Sigmoid colon (tissue), 7 donors: ENCODE results near the gene GPC6. TPM values are rescaled to one million over a fixed set of nuclear protein-coding genes. Genes with fewer than 3 reads are reported as not detected.

Experiments used
- DNase-seq: peaks from one replicate; pipeline ENCODE4 v3.0.0-alpha.2; 2019
- H3K27ac ChIP-seq, 4 donors: fragments of 200-600 bp; sonication (generic); one replicate each; pipeline ENCODE4 v1.5.1; 2016 to 2019; ENCODE audit warnings: mild to moderate bottlenecking in 1 of 4
- H3K27me3 ChIP-seq, 3 donors: fragments of 200-600 bp; sonication (generic); one replicate each; pipeline ENCODE4 v1.5.1; 2019; ENCODE audit warnings: mild to moderate bottlenecking in 1 of 3
- H3K36me3 ChIP-seq, 4 donors: fragments of 200-600 bp; sonication (generic); one replicate each; pipeline ENCODE4 v1.5.1; 2016 to 2019
- H3K4me1 ChIP-seq, 4 donors: fragments of 200-600 bp; sonication (generic); one replicate each; pipeline ENCODE4 v1.5.1; 2017 to 2019
- H3K4me3 ChIP-seq, 4 donors: fragments of 200-600 bp; sonication (generic); one replicate each; pipeline ENCODE4 v1.5.1; 2017 to 2019; ENCODE audit warnings: mild to moderate bottlenecking in 2 of 4, moderate library complexity in 1 of 4
- H3K9me3 ChIP-seq, 4 donors: fragments of 200-600 bp in 3 of 4; sonication (generic) in 3 of 4; one replicate each; pipeline versions ENCODE4 v1.5.1 to v1.6.1; 2013 to 2019
- EP300 ChIP-seq, 4 donors: sonication (generic); formaldehyde crosslinking; IDR thresholded peaks; one replicate each; pipeline ENCODE4 v1.6.1; 2017; ENCODE audit warnings: antibody characterized with exemption in 4 of 4
- POLR2A ChIP-seq, 2 donors: fragments of 450-650 bp; IDR thresholded peaks; one replicate each; pipeline ENCODE4 v1.6.1; 2016; ENCODE audit warnings: antibody characterized with exemption in 2 of 2, mild to moderate bottlenecking in 2 of 2, moderate library complexity in 2 of 2
- POLR2AphosphoS5 ChIP-seq, 4 donors: sonication (generic); formaldehyde crosslinking; IDR thresholded peaks; one replicate each; pipeline ENCODE4 v1.6.1; 2017; ENCODE audit warnings: antibody characterized with exemption in 4 of 4
- WGBS, 2 donors: extraction: QIAGEN DNeasy Blood & Tissue Kit; methylation state at CpG; one replicate each; pipeline ENCODE4 v1.1.7; 2013; 5-methylcytosine and 5-hydroxymethylcytosine counted together
- intact Hi-C: fragments of 100-400 bp; cut with DNase I; formaldehyde crosslinking; loops from one replicate; pipeline ENCODE4 v1.15.1; 2023
- polyA plus RNA-seq, 3 donors: library from polyadenylated mRNA; stranded (reverse); fragments of 200-250 nt; gene quantifications; one replicate each; pipeline ENCODE4 v1.2.3, GENCODE V29; 2013
- total RNA-seq, 4 donors: library from RNA; depleted of rRNA; stranded (reverse); fragments of >200 nt; gene quantifications; one replicate each; pipeline ENCODE4 v1.1.0, GENCODE V29; 2016
- TF ChIP-seq, protein P1 (sequence below), 4 experiments: fragments of 450-650 bp in 3 of 4; fragments of 200-600 bp in 1 of 4; IDR thresholded peaks; one replicate each; pipeline ENCODE4 v1.5.1; 2016 to 2019; ENCODE audit warnings: antibody characterized with exemption in 4 of 4, mild to moderate bottlenecking in 3 of 4, moderate library complexity in 2 of 4
- donor health status: healthy with polysubstance abuse.
- donor health status: Bipolar disorder and iron deficiency.
- donor health status: healthy.

Gene GPC6
- total and polyA plus RNA-seq, 7 donors, result 0.23 to 27.5 (median 14.4) TPM

DNA sequence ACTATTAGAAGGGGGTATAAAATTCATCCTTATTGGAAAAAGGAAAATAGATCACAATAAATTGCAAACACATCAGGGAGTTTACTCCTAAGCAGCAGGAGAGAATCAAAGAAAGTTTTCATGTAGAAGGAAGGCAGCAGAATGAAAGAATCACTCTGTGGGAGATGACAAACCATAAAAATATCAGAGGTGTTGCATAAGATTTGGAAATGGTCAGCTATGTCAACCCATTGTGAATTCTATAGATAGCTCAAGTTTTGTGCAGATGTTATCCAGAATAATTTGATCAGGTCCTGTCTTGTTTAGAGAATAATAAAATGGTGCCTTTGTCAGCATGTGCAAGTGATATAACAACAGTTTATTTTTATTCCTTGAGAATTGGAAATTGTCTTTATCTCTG, 630.5 kb downstream of the GPC6 start:
- TF ChIP-seq POLR2AphosphoS5 (IDR thresholded peaks at IDR 0.05), result no peak
- no peak for TF ChIP-seq POLR2A (IDR thresholded peaks at IDR 0.05)
- TF ChIP-seq, protein P1, sequence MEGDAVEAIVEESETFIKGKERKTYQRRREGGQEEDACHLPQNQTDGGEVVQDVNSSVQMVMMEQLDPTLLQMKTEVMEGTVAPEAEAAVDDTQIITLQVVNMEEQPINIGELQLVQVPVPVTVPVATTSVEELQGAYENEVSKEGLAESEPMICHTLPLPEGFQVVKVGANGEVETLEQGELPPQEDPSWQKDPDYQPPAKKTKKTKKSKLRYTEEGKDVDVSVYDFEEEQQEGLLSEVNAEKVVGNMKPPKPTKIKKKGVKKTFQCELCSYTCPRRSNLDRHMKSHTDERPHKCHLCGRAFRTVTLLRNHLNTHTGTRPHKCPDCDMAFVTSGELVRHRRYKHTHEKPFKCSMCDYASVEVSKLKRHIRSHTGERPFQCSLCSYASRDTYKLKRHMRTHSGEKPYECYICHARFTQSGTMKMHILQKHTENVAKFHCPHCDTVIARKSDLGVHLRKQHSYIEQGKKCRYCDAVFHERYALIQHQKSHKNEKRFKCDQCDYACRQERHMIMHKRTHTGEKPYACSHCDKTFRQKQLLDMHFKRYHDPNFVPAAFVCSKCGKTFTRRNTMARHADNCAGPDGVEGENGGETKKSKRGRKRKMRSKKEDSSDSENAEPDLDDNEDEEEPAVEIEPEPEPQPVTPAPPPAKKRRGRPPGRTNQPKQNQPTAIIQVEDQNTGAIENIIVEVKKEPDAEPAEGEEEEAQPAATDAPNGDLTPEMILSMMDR (IDR thresholded peaks at IDR 0.05), result no peak
- no peak for TF ChIP-seq EP300 (IDR thresholded peaks at IDR 0.05)

DNA sequence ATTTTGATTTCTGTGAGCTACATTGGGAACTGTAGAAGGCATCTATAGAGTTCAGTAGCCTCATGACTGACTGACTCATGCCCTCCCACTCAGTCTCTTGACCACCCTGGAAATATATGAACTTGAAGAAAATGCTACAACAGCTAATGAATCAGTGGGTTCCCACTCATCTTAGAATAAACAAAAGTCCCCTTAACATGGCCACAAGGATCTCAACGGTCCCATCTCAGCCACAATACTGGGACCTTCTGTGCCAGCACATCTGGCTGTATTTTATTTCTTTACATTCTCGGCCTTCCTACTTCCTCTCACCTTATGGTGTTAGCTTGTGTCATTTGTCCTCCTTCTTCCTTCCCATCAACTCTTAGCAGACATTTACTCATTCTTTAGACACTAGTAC, 633.1 kb downstream of the GPC6 start:
- Histone ChIP-seq H3K9me3 (no peaks in the 10 kb centered on the region), H3K27me3 (no peaks in the 10 kb centered on the region), H3K4me3 (no peak overlapping the region), H3K4me1 (no peaks in the 10 kb centered on the region), H3K36me3 (no peaks in the 10 kb centered on the region), H3K27ac (no peak overlapping the region)
- 71 to 79% methylated on average over 2 of the region's 2 CpGs for WGBS, 2 donors
- no peak for DNase-seq
- intact Hi-C loops, result no loop called here
- TF ChIP-seq POLR2AphosphoS5 (IDR thresholded peaks at IDR 0.05) (no peak), EP300 (IDR thresholded peaks at IDR 0.05) (no peak), POLR2A (IDR thresholded peaks at IDR 0.05) (no peak)
- TF ChIP-seq, protein P1 (IDR thresholded peaks at IDR 0.05), result no peak

More for the DNA sequence above, 630.5 kb downstream of the GPC6 start:
- Histone ChIP-seq H3K36me3 (no peaks in the 10 kb centered on the region), H3K4me3 (no peak overlapping the region), H3K4me1 (no peaks in the 10 kb centered on the region), H3K27ac (no peak overlapping the region), H3K27me3 (no peaks in the 10 kb centered on the region), H3K9me3 (no peaks in the 10 kb centered on the region)
- no peak for DNase-seq
- intact Hi-C loops, result no loop called here

- Histone ChIP-seq H3K27me3 (no peaks in the 10 kb centered on the region), H3K4me1 (no peaks in the 10 kb centered on the region), H3K4me3 (no peak overlapping the region), H3K27ac (no peak overlapping the region), H3K9me3 (no peaks in the 10 kb centered on the region), H3K36me3 (no peaks in the 10 kb centered on the region)
- 63 to 67% methylated on average over 4 of the region's 4 CpGs for WGBS, 2 donors
- intact Hi-C loops, result no loop called here
- no peak for DNase-seq
- TF ChIP-seq, protein P1 (IDR thresholded peaks at IDR 0.05), result no peak
- TF ChIP-seq POLR2A (IDR thresholded peaks at IDR 0.05) (no peak), POLR2AphosphoS5 (IDR thresholded peaks at IDR 0.05) (no peak), EP300 (IDR thresholded peaks at IDR 0.05) (no peak)
Observed at GRCh38 chr13:93861818-93862217, 635.2 kb downstream of the GPC6 start.

- Histone ChIP-seq H3K9me3 (no peaks in the 10 kb centered on the region), H3K4me3 (no peak overlapping the region), H3K36me3 (no peaks in the 10 kb centered on the region), H3K27me3 (no peaks in the 10 kb centered on the region), H3K27ac (no peak overlapping the region), H3K4me1 (no peaks in the 10 kb centered on the region)
- TF ChIP-seq EP300 (IDR thresholded peaks at IDR 0.05), result no peak
- TF ChIP-seq POLR2AphosphoS5 (IDR thresholded peaks at IDR 0.05), result no peak
- 56 to 85% methylated on average over 2 of the region's 2 CpGs for WGBS, 2 donors
- no peak for DNase-seq
- intact Hi-C loops, result no loop called here
Observed at GRCh38 chr13:93862259-93862658, 635.7 kb downstream of the GPC6 start.

DNA sequence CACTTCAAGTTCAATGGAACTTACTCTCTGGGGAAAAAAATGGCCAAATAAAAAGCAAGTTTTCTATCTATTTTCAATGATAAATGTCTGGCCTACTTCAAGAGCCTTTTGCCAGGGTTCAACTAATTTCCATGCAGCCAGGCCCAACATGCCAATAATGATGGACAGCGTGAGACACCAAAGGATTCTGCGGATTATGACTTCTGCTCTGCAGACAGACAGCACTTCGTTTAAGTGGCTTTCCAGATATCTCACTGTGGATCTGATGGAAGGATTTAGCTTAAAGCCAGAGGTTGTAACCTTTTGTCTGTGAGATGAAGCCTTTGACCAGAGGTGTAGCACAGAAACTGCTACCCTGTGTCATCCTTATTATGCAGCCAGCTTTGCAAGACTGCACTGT, 638.6 kb downstream of the GPC6 start:
- Histone ChIP-seq H3K27me3 (no peaks in the 10 kb centered on the region), H3K27ac (no peak overlapping the region), H3K36me3 (no peaks in the 10 kb centered on the region), H3K4me1 (no peaks in the 10 kb centered on the region), H3K4me3 (no peak overlapping the region), H3K9me3 (no peaks in the 10 kb centered on the region)
- TF ChIP-seq POLR2A (IDR thresholded peaks at IDR 0.05), result no peak
- TF ChIP-seq, protein P1 (IDR thresholded peaks at IDR 0.05), result no peak
- no peak for TF ChIP-seq POLR2AphosphoS5 (IDR thresholded peaks at IDR 0.05)
- no peak for TF ChIP-seq EP300 (IDR thresholded peaks at IDR 0.05)
- intact Hi-C loops, result no loop called here
- DNase-seq, result no peak
- 77 to 84% methylated on average over 3 of the region's 3 CpGs for WGBS, 2 donors
